AG10803 (cell line): ENCODE data around the gene FANK1.

Source experiments
- DNase-seq: peaks from one replicate; pipeline ENCODE4 v3.0.0; 2010; ENCODE audit warnings: low read depth
- H3K4me3 ChIP-seq: 2 replicates; pipeline ENCODE4 v1.5.1; 2011; ENCODE audit warnings: mild to moderate bottlenecking, low read length, control low read depth
- CTCF ChIP-seq: conservative IDR thresholded peaks from 2 replicates; pipeline ENCODE4 v1.5.1; 2011; ENCODE audit warnings: mild to moderate bottlenecking, low read length, control low read depth, inconsistent platforms

Gene FANK1, protein sequence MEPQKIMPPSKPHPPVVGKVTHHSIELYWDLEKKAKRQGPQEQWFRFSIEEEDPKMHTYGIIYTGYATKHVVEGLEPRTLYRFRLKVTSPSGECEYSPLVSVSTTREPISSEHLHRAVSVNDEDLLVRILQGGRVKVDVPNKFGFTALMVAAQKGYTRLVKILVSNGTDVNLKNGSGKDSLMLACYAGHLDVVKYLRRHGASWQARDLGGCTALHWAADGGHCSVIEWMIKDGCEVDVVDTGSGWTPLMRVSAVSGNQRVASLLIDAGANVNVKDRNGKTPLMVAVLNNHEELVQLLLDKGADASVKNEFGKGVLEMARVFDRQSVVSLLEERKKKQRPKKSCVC

GRCh38 chr10:125896088-125896934 is at the start of gene FANK1:
Gene FANK1 (plus strand): TSS chr10:125896564. CDS start chr10:125896643, 79 bp downstream.
- peak; percentile 84 for DNase-seq
- H3K4me3 ChIP-seq: peak within 1 kb of the TSS; percentile 71

- no peak for TF ChIP-seq CTCF
- H3K4me3 ChIP-seq: no peak overlapping the region
Observed at GRCh38 chr10:125846894-125847293, 49.5 kb upstream of the FANK1 start.

GRCh38 chr10:125848371-125848770 is 48.0 kb upstream of the FANK1 start:
- no peak for TF ChIP-seq CTCF

More at GRCh38 chr10:125846894-125847293, 49.5 kb upstream of the FANK1 start:
- DNase-seq: no peak

DNA sequence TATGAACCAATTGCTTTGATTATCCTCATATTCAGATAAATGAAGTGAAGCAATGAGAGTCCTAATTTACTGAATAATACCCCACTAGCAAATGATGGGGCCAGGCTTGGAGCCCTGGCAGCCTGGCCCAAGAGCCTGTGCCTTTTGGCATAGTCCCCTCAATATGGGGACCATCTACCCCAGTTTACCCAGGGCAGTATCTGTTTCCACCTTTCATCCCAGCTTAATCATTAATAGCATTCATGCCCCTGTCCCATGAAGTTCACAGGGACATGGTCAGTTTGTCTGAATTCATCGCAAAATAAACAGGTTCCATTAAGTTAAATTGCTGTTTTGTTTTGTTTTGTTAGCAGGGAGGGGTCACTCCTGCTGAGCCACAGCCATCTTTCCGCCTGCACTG is 47.5 kb upstream of the FANK1 start:
- no peak overlapping the region for H3K4me3 ChIP-seq
- no peak for TF ChIP-seq CTCF
- no peak for DNase-seq

More at GRCh38 chr10:125848371-125848770, 48.0 kb upstream of the FANK1 start:
- DNase-seq: no peak
- H3K4me3 ChIP-seq: no peak overlapping the region

GRCh38 chr10:125849448-125849847 is 46.9 kb upstream of the FANK1 start:
- no peak overlapping the region for H3K4me3 ChIP-seq
- no peak for TF ChIP-seq CTCF
- DNase-seq: no peak

DNA sequence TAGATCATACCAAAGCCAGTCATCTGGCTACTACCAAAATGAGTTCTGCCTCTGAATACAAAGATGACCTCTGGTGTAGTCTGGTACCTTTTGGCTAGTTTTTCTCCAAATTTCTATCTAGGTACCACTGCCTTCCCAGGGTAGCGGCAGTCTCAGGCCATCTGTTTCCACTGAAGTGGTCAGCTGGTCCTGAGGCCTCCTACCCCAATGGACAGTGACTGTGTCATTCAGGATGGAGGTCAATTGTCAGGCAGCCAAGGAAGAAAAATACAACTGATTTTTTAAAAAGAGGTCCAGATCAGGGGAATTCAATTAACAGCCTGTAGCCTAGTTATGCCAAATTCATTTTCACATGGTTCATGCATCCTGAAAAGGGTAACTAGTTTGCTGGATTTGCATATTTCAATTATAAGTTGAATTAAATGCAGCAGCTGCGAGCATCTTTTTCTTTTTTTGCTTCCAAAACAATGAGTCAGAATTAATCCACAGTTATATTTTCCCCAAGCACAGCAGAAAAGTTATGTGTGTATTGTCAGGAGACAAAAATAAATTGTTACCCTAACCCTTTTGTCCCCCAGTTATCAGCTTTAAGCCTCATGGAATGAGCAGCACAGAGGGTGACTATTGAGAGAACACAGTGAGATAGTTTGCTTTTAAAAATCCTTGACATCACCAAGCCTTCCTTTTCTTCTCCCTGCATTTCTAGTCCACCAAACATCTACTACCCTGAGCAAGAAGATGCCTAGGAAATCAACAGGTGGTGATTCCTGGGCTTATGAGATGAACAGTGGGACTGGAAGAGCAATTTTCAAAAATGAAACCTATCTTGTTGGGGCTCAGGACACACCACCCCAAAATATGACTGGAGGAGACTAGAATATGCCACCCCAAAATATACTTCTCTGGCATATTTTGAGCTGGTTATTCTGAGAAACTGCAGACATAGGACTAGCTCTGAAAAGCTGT is 45.3 kb upstream of the FANK1 start:
- no peak for TF ChIP-seq CTCF
- DNase-seq: no peak
- H3K4me3 ChIP-seq: no peak overlapping the region

GRCh38 chr10:125852487-125852886 is 43.9 kb upstream of the FANK1 start:
- no peak overlapping the region for H3K4me3 ChIP-seq
- DNase-seq: no peak
- TF ChIP-seq CTCF: no peak
